Measurements from ENCODE around the gene C19orf12. TPM values are rescaled to one million over a fixed set of nuclear protein-coding genes. Genes with fewer than 3 reads are reported as not detected.

Gene C19orf12
- total RNA-seq: 10 to 100 TPM; 34.5 to 39.1 TPM

GRCh38 chr19:29714953-29715700 lies at the start of gene C19orf12:
TSS of gene C19orf12 (minus strand) at chr19:29715261. CDS start at chr19:29708413, 6,848 bp downstream.
- Mint-ChIP-seq H3K27me3 (no peaks in the 10 kb centered on the region), H3K27ac (peak within 1 kb of the TSS; percentile 96), H3K9me3 (no peaks in the 10 kb centered on the region), H3K4me3 (peak within 1 kb of the TSS; percentile 86), H3K4me1 (peaks cover 37% of the 10 kb centered on the region), H3K36me3 (ENCODE audit: low read depth) (peaks cover 49% of the 10 kb centered on the region)
- ATAC-seq (replicated peaks): peak; percentile 76

DNA sequence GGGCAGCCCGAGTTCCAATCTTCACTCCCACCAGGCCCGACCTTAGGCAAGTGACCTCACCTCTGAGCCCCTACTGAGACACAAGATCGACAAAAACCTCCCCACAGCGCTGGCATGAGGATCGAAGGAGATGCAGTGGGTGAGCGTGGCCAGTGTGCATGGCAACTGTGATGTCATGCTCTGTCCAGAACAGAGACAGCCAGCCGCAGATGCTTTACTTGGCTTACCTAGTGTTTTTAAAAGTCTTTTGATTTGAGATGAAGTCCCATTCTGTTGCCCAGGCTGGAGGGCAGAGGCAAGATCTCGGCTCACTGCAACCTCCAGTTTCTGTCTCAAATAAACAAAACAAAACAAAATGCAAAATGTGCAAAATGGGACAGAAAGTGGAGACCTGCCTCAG lies 49.3 kb upstream of the C19orf12 start:
- Mint-ChIP-seq H3K27ac (no peak overlapping the region), H3K4me1 (no peaks in the 10 kb centered on the region), H3K36me3 (ENCODE audit: low read depth) (no peaks in the 10 kb centered on the region), H3K4me3 (no peak overlapping the region), H3K9me3 (no peaks in the 10 kb centered on the region), H3K27me3 (peaks cover 3% of the 10 kb centered on the region)
- ATAC-seq (replicated peaks): no peak

DNA sequence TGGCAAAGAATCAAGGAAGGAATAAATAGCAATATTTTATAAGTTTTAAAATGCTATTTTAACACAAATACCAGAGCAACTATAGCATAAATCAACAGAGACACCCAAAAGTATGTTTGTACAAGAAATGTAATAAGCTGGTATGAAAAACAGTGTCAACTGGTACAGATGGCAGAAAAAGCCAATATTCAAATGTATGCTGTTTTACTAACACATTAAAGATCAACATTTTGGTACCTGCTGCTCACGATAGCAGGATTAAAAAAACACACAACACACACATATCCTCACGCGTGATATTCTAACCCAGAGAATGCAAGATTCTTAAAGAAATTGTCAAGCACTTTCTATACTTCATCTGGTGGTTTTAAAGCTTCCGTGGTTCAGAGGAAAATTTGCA lies 48.1 kb upstream of the C19orf12 start:
- Mint-ChIP-seq H3K4me1 (no peaks in the 10 kb centered on the region), H3K27ac (no peak overlapping the region), H3K9me3 (no peaks in the 10 kb centered on the region), H3K4me3 (no peak overlapping the region), H3K27me3 (peaks cover 3% of the 10 kb centered on the region), H3K36me3 (ENCODE audit: low read depth) (no peaks in the 10 kb centered on the region)
- no peak for ATAC-seq (replicated peaks)

GRCh38 chr19:29761575-29762232 lies 46.6 kb upstream of the C19orf12 start:
- H3K36me3 Mint-ChIP-seq (ENCODE audit: low read depth): no peaks in the 10 kb centered on the region
- no peak for ATAC-seq (replicated peaks)
- no peaks in the 10 kb centered on the region for H3K4me1 Mint-ChIP-seq
- no peak overlapping the region for H3K4me3 Mint-ChIP-seq
- peaks cover 3% of the 10 kb centered on the region for H3K27me3 Mint-ChIP-seq
- H3K9me3 Mint-ChIP-seq: no peaks in the 10 kb centered on the region
- H3K27ac Mint-ChIP-seq: no peak overlapping the region

DNA sequence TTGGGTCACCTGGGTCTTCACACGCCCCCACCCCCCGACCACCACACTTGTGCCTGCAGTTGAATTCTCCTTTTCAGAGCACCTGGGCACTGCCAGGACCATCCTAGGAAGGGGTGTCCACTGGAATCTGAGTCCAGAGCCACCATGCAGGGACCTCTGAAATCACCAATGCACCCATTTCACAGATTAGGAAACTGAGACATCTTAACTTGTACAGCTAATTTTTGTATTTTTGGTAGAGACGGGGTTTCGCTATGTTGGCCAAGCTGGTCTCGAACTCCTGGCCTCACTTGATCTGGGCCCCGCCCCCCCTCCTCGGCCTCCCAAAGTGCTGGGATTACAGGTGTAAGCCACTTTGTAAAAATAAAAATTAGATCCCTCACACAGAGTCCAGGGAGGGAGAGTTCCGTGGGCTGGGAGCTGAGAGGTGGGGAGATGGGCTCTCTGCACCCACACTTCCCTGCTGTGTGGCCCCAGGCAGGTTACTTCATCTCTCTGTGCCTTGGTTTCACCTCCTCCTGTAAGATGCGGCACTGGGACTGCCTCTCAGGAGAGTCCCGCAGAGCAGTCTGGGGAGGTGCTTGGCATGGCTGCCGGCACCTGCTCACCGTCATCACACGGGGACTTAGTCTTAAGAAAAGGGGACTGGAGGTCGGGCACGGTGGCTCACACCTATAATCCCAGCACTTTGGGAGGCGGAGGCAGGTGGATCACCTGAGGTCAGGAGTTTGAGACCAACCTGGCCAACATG lies 45.9 kb upstream of the C19orf12 start:
- no peaks in the 10 kb centered on the region for H3K4me1 Mint-ChIP-seq
- no peaks in the 10 kb centered on the region for H3K36me3 Mint-ChIP-seq (ENCODE audit: low read depth)
- peak overlapping the region; percentile 67 for H3K4me3 Mint-ChIP-seq
- H3K9me3 Mint-ChIP-seq: no peaks in the 10 kb centered on the region
- peaks cover 3% of the 10 kb centered on the region for H3K27me3 Mint-ChIP-seq
- H3K27ac Mint-ChIP-seq: no peak overlapping the region
- no peak for ATAC-seq (replicated peaks)

DNA sequence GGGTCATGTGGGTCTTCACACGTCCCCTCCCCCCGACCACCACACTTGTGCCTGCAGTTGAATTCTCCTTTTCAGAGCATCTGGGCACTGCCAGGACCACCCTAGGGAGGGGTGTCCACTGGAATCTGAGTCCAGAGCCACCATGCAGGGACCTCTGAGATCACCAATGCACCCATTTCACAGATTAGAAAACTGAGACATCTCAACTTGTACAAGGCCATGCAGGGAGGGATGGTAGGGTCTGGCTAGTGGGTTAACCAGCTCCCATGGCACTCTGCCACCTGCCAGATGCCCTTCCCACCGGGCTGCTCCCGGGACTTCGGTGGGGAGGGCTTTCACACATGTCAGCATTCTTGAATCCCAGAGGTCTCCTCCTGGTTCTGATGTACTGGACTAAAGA lies 44.3 kb upstream of the C19orf12 start:
- Mint-ChIP-seq H3K27me3 (peaks cover 3% of the 10 kb centered on the region), H3K36me3 (ENCODE audit: low read depth) (no peaks in the 10 kb centered on the region), H3K9me3 (no peaks in the 10 kb centered on the region), H3K4me1 (no peaks in the 10 kb centered on the region), H3K27ac (no peak overlapping the region), H3K4me3 (no peak overlapping the region)
- ATAC-seq (replicated peaks): no peak

DNA sequence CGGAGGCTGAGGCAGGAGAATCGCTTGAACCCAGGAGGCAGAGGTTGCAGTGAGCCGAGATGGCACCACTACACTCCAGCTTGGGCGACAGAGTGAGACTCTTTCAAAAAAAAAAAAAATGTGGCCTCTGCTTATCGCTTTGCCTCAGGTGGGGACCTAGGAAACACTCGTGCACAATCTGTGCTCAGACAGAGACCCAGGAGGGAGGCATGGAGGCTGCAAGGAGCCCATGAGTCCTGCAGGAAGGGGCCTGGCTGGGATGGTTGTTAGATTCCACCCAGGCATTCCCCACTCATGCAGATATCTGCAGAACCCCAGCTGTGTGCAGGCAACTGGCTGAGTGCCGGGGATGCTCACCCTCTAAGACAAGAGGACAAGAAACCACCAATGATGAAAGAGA lies 43.8 kb upstream of the C19orf12 start:
- Mint-ChIP-seq H3K27me3 (peaks cover 3% of the 10 kb centered on the region), H3K27ac (no peak overlapping the region), H3K4me1 (no peaks in the 10 kb centered on the region), H3K36me3 (ENCODE audit: low read depth) (no peaks in the 10 kb centered on the region), H3K4me3 (no peak overlapping the region), H3K9me3 (no peaks in the 10 kb centered on the region)
- no peak for ATAC-seq (replicated peaks)

GRCh38 chr19:29757551-29757950 lies 42.5 kb upstream of the C19orf12 start:
- ATAC-seq (replicated peaks): no peak

DNA sequence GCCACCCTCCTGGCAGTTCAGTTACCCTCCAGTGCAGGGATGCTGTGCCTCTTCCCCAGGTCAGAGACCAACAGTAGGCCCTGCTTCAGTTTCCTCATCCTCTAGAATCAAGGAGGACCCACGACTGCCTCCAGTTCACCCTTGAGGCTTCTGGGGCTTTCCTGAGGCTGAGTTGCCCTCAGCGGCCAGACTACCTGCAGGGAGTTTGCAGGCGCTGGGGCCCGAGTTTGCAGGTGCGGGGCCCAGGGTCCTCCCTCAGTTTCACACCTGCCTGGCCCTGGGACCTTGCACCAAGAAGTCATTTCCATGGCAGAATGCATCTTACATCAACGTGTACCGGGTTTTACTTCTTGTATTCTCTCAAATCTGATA lies 38.9 kb upstream of the C19orf12 start:
- H3K27me3 Mint-ChIP-seq: peaks cover 3% of the 10 kb centered on the region
- H3K27ac Mint-ChIP-seq: no peak overlapping the region
- H3K9me3 Mint-ChIP-seq: no peaks in the 10 kb centered on the region
- no peaks in the 10 kb centered on the region for H3K36me3 Mint-ChIP-seq (ENCODE audit: low read depth)
- ATAC-seq (replicated peaks): no peak
- no peak overlapping the region for H3K4me3 Mint-ChIP-seq
- H3K4me1 Mint-ChIP-seq: no peaks in the 10 kb centered on the region

More at GRCh38 chr19:29757551-29757950, 42.5 kb upstream of the C19orf12 start:
- Mint-ChIP-seq H3K9me3 (no peaks in the 10 kb centered on the region), H3K27me3 (peaks cover 3% of the 10 kb centered on the region), H3K36me3 (ENCODE audit: low read depth) (no peaks in the 10 kb centered on the region), H3K27ac (no peak overlapping the region), H3K4me3 (no peak overlapping the region), H3K4me1 (no peaks in the 10 kb centered on the region)

DNA sequence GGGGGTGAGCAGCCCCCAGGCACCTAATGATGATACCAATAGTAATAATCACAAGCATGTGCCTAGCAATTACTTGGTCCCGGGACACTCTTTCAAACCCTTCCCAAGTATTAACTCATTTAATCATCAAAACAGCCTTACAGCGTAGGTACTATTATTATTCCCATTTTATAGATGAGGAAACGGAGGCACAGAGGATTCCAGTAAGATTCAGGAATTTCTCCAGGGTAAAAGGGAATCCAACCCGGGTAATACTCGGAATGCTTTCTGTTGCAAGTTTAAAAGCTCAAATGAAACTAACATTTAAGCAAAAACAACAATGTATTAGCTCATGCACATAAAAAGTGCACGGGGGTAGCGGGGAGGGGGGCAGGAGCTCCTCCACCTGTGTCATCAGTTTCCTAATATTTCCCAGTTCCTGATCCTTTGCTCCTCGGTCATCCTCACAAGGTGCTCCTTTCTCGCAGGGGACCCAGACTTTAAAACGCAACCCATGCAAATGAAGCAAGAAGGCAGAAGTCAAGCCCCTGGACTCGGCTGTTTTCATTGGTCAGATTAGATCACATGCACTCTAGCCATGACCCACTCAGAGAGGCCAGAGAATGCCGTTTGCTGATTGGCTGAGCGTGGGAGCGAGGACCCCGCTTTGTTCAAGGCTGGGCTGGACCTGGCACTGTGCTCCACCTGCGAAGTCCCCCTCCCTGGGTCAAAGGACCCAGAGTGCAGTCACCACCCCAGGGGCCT lies 38.3 kb upstream of the C19orf12 start:
- no peak for ATAC-seq (replicated peaks)
- H3K27ac Mint-ChIP-seq: no peak overlapping the region
- H3K4me3 Mint-ChIP-seq: no peak overlapping the region
- peaks cover 3% of the 10 kb centered on the region for H3K27me3 Mint-ChIP-seq
- H3K36me3 Mint-ChIP-seq (ENCODE audit: low read depth): no peaks in the 10 kb centered on the region
- no peaks in the 10 kb centered on the region for H3K9me3 Mint-ChIP-seq
- H3K4me1 Mint-ChIP-seq: no peaks in the 10 kb centered on the region

GRCh38 chr19:29752450-29753025 lies 37.5 kb upstream of the C19orf12 start:
- H3K4me3 Mint-ChIP-seq: no peak overlapping the region
- peaks cover 3% of the 10 kb centered on the region for H3K27me3 Mint-ChIP-seq
- H3K27ac Mint-ChIP-seq: no peak overlapping the region
- no peaks in the 10 kb centered on the region for H3K9me3 Mint-ChIP-seq
- H3K36me3 Mint-ChIP-seq (ENCODE audit: low read depth): no peaks in the 10 kb centered on the region
- no peak for ATAC-seq (replicated peaks)
- H3K4me1 Mint-ChIP-seq: no peaks in the 10 kb centered on the region

GRCh38 chr19:29751932-29752331 lies 36.9 kb upstream of the C19orf12 start:
- no peak overlapping the region for H3K4me3 Mint-ChIP-seq
- no peak for ATAC-seq (replicated peaks)
- H3K9me3 Mint-ChIP-seq: no peaks in the 10 kb centered on the region
- no peaks in the 10 kb centered on the region for H3K36me3 Mint-ChIP-seq (ENCODE audit: low read depth)
- no peak overlapping the region for H3K27ac Mint-ChIP-seq
- H3K27me3 Mint-ChIP-seq: peaks cover 3% of the 10 kb centered on the region
- H3K4me1 Mint-ChIP-seq: no peaks in the 10 kb centered on the region

DNA sequence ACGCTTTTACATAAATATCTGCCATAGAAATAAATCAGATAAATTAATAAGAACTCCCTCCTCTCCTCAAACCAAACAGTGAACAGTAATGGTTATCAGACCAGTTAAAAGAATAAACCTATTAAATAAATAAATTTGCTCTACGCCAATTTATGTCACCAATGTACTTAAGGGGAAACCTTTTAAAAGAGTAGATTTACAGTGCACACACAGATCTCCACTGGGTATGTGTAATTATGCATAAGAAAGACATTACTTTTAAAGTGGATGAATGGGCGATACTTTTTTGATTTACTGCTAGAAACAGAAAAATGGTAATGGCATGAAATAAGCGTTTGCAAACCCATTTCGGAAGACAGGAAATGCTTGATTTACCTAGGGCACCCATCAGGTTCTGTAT lies 34.9 kb upstream of the C19orf12 start:
- no peak for ATAC-seq (replicated peaks)
- peak overlapping the region; percentile 11 for H3K27ac Mint-ChIP-seq
- H3K9me3 Mint-ChIP-seq: no peaks in the 10 kb centered on the region
- H3K36me3 Mint-ChIP-seq (ENCODE audit: low read depth): no peaks in the 10 kb centered on the region
- H3K4me1 Mint-ChIP-seq: no peaks in the 10 kb centered on the region
- H3K4me3 Mint-ChIP-seq: no peak overlapping the region
- H3K27me3 Mint-ChIP-seq: peaks cover 3% of the 10 kb centered on the region

Measured in activated T-helper 17 cell treated with anti-CD3 and anti-CD28 coated beads, Interleukin-2, amount 50 U/mL, for 72 hours (primary cell).